Breast epithelium (tissue), 4 donors: ENCODE measurements around the gene LDAF1. TPM values are rescaled to one million over a fixed set of nuclear protein-coding genes. Genes with fewer than 3 reads are reported as not detected.
"Not testable (repeated sequence)": the region's sequence is repeated elsewhere in the genome, so short reads cannot be mapped to it uniquely, and the experiment has no call there.

Experiments
- DNase-seq, 2 donors: peaks; one replicate each; pipeline ENCODE4 v3.0.0-alpha.2; 2019; ENCODE audit warnings: low spot score in 2 of 2
- H3K27ac ChIP-seq, 2 donors: fragments of 200-600 bp; sonication (generic) in 1 of 2; one replicate each; pipeline ENCODE4 v1.5.1; 2016 to 2019; ENCODE audit warnings: mild to moderate bottlenecking in 1 of 2
- H3K27me3 ChIP-seq, 2 donors: fragments of 200-600 bp; sonication (generic) in 1 of 2; one replicate each; pipeline versions ENCODE4 v1.5.1 to v1.6.0; 2017 to 2019; ENCODE audit warnings: control low read depth in 1 of 2, mild to moderate bottlenecking in 1 of 2
- H3K36me3 ChIP-seq: fragments of 200-600 bp; one replicate; pipeline ENCODE4 v1.5.1; 2019
- H3K4me1 ChIP-seq, 2 donors: fragments of 200-600 bp; sonication (generic); one replicate each; pipeline ENCODE4 v1.5.1; 2016 to 2019; ENCODE audit warnings: control low read depth in 1 of 2
- H3K4me3 ChIP-seq, 3 donors: fragments of 200-600 bp; sonication (generic); 1 replicate in 2 of 3; 2 replicates in 1 of 3; pipeline ENCODE4 v1.5.1; 2016 to 2019; ENCODE audit warnings: mild to moderate bottlenecking in 3 of 3, moderate library complexity in 2 of 3
- H3K9me3 ChIP-seq, 2 donors: fragments of 200-600 bp; sonication (generic) in 1 of 2; one replicate each; pipeline ENCODE4 v1.5.1; 2016 to 2019; ENCODE audit warnings: control low read depth in 1 of 2
- POLR2A ChIP-seq: fragments of 450-650 bp; IDR thresholded peaks from one replicate; pipeline ENCODE4 v1.6.1; 2016; ENCODE audit warnings: antibody characterized with exemption, mild to moderate bottlenecking, moderate library complexity
- POLR2AphosphoS5 ChIP-seq, 3 donors: sonication (generic); formaldehyde crosslinking; IDR thresholded peaks; one replicate each; pipeline ENCODE4 v1.6.1; 2017; ENCODE audit warnings: antibody characterized with exemption in 3 of 3
- intact Hi-C: fragments of 100-400 bp; cut with DNase I; formaldehyde crosslinking; loops from one replicate; pipeline ENCODE4 v1.15.1; 2023; ENCODE audit warnings: low total_unique reads
- total RNA-seq, 3 donors: library from RNA; depleted of rRNA; stranded (reverse); fragments of >200 nt; gene quantifications; one replicate each; pipeline ENCODE4 v1.1.0, GENCODE V29; 2016
- TF ChIP-seq, protein P1 (sequence below), 3 donors: fragments of 450-650 bp; IDR thresholded peaks; one replicate each; pipeline ENCODE4 v1.5.1; 2016 to 2017; ENCODE audit warnings: antibody characterized with exemption in 3 of 3, mild to moderate bottlenecking in 3 of 3, moderate library complexity in 3 of 3

The LDAF1 gene
- total RNA-seq, 3 donors from 2014 or later = 49.2 to 99.4 (median 97.5) TPM

DNA sequence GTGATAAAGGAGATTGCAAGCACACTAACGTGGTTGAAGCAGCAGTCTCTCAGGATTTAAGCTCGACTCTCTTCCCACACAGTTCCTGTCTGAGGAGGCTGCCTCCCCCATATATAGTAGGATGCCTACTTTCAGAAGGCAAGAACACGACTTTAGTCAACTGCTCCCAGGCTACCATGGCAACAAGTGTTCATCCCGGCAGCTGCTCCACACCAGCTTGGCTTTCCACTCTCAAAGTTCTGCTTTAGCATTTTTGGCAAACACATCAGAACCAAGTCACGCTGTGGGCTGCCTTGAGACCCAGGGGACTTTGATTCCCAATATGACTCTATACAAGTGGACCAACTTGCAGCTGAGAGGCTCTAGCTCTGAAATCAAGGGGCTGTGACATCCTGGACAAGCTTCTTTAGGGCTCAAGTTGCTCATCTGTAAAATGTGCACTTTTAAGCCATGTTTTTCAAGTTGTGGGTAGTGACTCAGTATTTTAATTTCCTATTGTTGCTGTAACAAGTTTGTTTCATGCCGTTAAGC lies 36.4 kb downstream of the LDAF1 start:
- H3K4me1 ChIP-seq = no peaks in the 10 kb centered on the region
- no peak overlapping the region for H3K27ac ChIP-seq
- no peaks in the 10 kb centered on the region for H3K27me3 ChIP-seq
- intact Hi-C loops = no loop called here
- H3K36me3 ChIP-seq = no peaks in the 10 kb centered on the region
- H3K4me3 ChIP-seq = no peak overlapping the region
- TF ChIP-seq POLR2AphosphoS5 (IDR thresholded peaks at IDR 0.05) (no peak), POLR2A (no peak)
- TF ChIP-seq, protein P1, sequence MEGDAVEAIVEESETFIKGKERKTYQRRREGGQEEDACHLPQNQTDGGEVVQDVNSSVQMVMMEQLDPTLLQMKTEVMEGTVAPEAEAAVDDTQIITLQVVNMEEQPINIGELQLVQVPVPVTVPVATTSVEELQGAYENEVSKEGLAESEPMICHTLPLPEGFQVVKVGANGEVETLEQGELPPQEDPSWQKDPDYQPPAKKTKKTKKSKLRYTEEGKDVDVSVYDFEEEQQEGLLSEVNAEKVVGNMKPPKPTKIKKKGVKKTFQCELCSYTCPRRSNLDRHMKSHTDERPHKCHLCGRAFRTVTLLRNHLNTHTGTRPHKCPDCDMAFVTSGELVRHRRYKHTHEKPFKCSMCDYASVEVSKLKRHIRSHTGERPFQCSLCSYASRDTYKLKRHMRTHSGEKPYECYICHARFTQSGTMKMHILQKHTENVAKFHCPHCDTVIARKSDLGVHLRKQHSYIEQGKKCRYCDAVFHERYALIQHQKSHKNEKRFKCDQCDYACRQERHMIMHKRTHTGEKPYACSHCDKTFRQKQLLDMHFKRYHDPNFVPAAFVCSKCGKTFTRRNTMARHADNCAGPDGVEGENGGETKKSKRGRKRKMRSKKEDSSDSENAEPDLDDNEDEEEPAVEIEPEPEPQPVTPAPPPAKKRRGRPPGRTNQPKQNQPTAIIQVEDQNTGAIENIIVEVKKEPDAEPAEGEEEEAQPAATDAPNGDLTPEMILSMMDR (IDR thresholded peaks at IDR 0.05) = no peak
- H3K9me3 ChIP-seq = no peaks in the 10 kb centered on the region
- no peak for DNase-seq

GRCh38 chr16:21195330-21195729 lies 36.9 kb downstream of the LDAF1 start:
- H3K9me3 ChIP-seq, H3K27ac ChIP-seq, intact Hi-C loops: not testable (repeated sequence)

DNA sequence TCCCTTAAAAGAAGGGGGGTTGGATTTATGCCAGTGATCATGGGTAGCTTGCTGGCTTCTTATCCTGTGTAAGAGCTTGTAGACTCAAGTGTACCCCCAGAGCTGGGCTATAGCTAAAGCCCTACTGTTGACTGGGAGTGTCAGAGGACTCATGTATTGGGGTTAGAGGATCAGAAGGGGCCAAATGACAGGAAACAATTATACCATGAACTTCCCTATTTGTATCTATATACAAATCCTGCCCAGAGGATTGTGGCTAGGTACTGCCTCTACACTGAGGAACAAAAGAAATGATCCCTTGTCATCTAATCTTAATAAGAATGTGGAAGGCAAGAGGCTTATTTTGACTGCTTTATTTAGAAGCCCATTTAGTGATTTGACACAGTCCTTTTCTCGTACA lies 38.6 kb downstream of the LDAF1 start:
- no peaks in the 10 kb centered on the region for H3K27me3 ChIP-seq
- H3K9me3 ChIP-seq = no peaks in the 10 kb centered on the region
- H3K27ac ChIP-seq = no peak overlapping the region
- no peaks in the 10 kb centered on the region for H3K36me3 ChIP-seq
- H3K4me1 ChIP-seq = no peaks in the 10 kb centered on the region
- TF ChIP-seq POLR2AphosphoS5 (IDR thresholded peaks at IDR 0.05) (no peak), POLR2A (no peak)
- TF ChIP-seq, protein P1 (IDR thresholded peaks at IDR 0.05) = no peak
- DNase-seq = no peak
- H3K4me3 ChIP-seq = no peak overlapping the region
- intact Hi-C loops = no loop called here

More at GRCh38 chr16:21195330-21195729, 36.9 kb downstream of the LDAF1 start:
- not testable (repeated sequence) for H3K4me1 ChIP-seq, H3K36me3 ChIP-seq, H3K4me3 ChIP-seq, H3K27me3 ChIP-seq, DNase-seq

- H3K9me3 ChIP-seq = no peaks in the 10 kb centered on the region
- intact Hi-C loops = no loop called here
- no peak overlapping the region for H3K4me3 ChIP-seq
- no peak overlapping the region for H3K27ac ChIP-seq
- DNase-seq = no peak
- H3K4me1 ChIP-seq = no peaks in the 10 kb centered on the region
- no peaks in the 10 kb centered on the region for H3K36me3 ChIP-seq
- H3K27me3 ChIP-seq = no peaks in the 10 kb centered on the region
- TF ChIP-seq POLR2AphosphoS5 (IDR thresholded peaks at IDR 0.05) (no peak), POLR2A (no peak)
- TF ChIP-seq, protein P1 (IDR thresholded peaks at IDR 0.05) = no peak
These were observed 39.1 kb downstream of the LDAF1 start for GRCh38 chr16:21197621-21198020.

- TF ChIP-seq POLR2AphosphoS5 (IDR thresholded peaks at IDR 0.05) (no peak), POLR2A (no peak)
- TF ChIP-seq, protein P1 (IDR thresholded peaks at IDR 0.05) = no peak
- Histone ChIP-seq H3K27ac (no peak overlapping the region), H3K9me3 (no peaks in the 10 kb centered on the region), H3K36me3 (no peaks in the 10 kb centered on the region), H3K27me3 (no peaks in the 10 kb centered on the region), H3K4me1 (no peaks in the 10 kb centered on the region), H3K4me3 (no peak overlapping the region)
- DNase-seq = no peak
- intact Hi-C loops = no loop called here
These were observed 41.2 kb downstream of the LDAF1 start for GRCh38 chr16:21199607-21200218.
